K562 (cell line): ENCODE data around the gene CFD. TPM values are rescaled to one million over a fixed set of nuclear protein-coding genes. Genes with fewer than 3 reads are reported as not detected.
A peak's percentile ranks its signal among the peaks of the same experiment; 100 is the strongest.

ENCODE experiments used
- BCL6 ChIP-seq: fragments of 250-450 bp; sonication (Bioruptor Pico); IDR thresholded peaks from 2 replicates; pipeline ENCODE4 v1.4.0; 2020
- CREBBP ChIP-seq: IDR thresholded peaks from one replicate; pipeline ENCODE4 v1.6.1; 2012; ENCODE audit warnings: low read depth, mild to moderate bottlenecking, control low read depth, inconsistent platforms, low read length
- HIVEP1 ChIP-seq: fragments of 250-450 bp; sonication (Bioruptor Pico); IDR thresholded peaks from 2 replicates; pipeline ENCODE4 v1.4.0; 2020; ENCODE audit warnings: mild to moderate bottlenecking
- KDM5B ChIP-seq: fragments of 200-600 bp; sonication (generic); IDR thresholded peaks from 2 replicates; pipeline ENCODE4 v1.6.1; 2012; ENCODE audit warnings: low read depth, mild to moderate bottlenecking, moderate library complexity, low read length, control low read depth, inconsistent platforms; ENCODE audit not compliant: insufficient replicate concordance
- MEF2A ChIP-seq: IDR thresholded peaks from 2 replicates; pipeline ENCODE4 v1.6.1; 2011; ENCODE audit warnings: low read depth, mild to moderate bottlenecking, low read length, moderate library complexity; ENCODE audit not compliant: control insufficient read depth
- MEF2D ChIP-seq: conservative IDR thresholded peaks from 2 replicates; pipeline ENCODE4 v1.6.1; 2016; ENCODE audit warnings: low read depth, missing genetic modification characterization, missing compliant biosample characterization
- MYBL2 ChIP-seq, 2 experiments: fragments of 450-650 bp in 1 of 2; sonication (generic) in 1 of 2; formaldehyde crosslinking in 1 of 2; IDR thresholded peaks; 2 replicates each; pipeline versions ENCODE4 v1.6.1 to v1.8.1; 2017 to 2022; ENCODE audit warnings: borderline replicate concordance in 1 of 2, inconsistent platforms in 1 of 2, low read depth in 1 of 2, mild to moderate bottlenecking in 1 of 2, missing genetic modification reagents in 1 of 2, moderate library complexity in 1 of 2
- NFE2L1 ChIP-seq: fragments of 450-650 bp; IDR thresholded peaks from 2 replicates; pipeline ENCODE4 v1.6.1; 2016; ENCODE audit warnings: missing genetic modification characterization, low read depth, mild to moderate bottlenecking, missing compliant biosample characterization, moderate library complexity, borderline replicate concordance
- SIN3A ChIP-seq, 2 experiments: fragments of 150-350 bp in 1 of 2; IDR thresholded peaks; 2 replicates each; pipeline ENCODE4 v1.6.1; 2011 to 2016; ENCODE audit warnings: borderline replicate concordance in 2 of 2, low read depth in 2 of 2, low read length in 2 of 2, mild to moderate bottlenecking in 2 of 2, moderate library complexity in 2 of 2; ENCODE audit not compliant: control insufficient read depth in 1 of 2
- TAF9B ChIP-seq: fragments of 450-650 bp; IDR thresholded peaks from 2 replicates; pipeline ENCODE4 v1.6.1; 2018; ENCODE audit warnings: mild to moderate bottlenecking; ENCODE audit not compliant: partially characterized antibody
- TARDBP ChIP-seq: fragments of 450-650 bp; IDR thresholded peaks from 2 replicates; pipeline ENCODE4 v1.6.1; 2016
- XRCC3 ChIP-seq: fragments of 450-650 bp; IDR thresholded peaks from 2 replicates; pipeline ENCODE4 v1.6.1; 2017; ENCODE audit warnings: mild to moderate bottlenecking, moderate library complexity
- ZNF354B ChIP-seq: fragments of 250-450 bp; sonication (Bioruptor Pico); IDR thresholded peaks from 2 replicates; pipeline ENCODE4 v1.4.0; 2020
- ZNF785 ChIP-seq: fragments of 250-450 bp; sonication (Bioruptor Pico); IDR thresholded peaks from 2 replicates; pipeline ENCODE4 v1.4.0; 2020; ENCODE audit warnings: mild to moderate bottlenecking
- polyA plus RNA-seq, 8 experiments: library from polyadenylated mRNA; depleted of rRNA in 4 of 8; stranded (reverse) in 5 of 8; unstranded in 3 of 8; fragments of >200 nt; fragmentation: Nextera tagmentation in 2 of 8; fragmentation: Illumina TruSeq in 1 of 8; extraction: Ambion mirVana in 2 of 8; extraction: Trizol in 1 of 8; gene quantifications; 2 replicates each; pipeline versions ENCODE4 v1.2.1 to v1.2.3, GENCODE V29; 2011 to 2014; ENCODE audit warnings: inconsistent platforms in 1 of 8, missing spikeins in 1 of 8
- total RNA-seq, 7 experiments: library from RNA; depleted of rRNA in 6 of 7; stranded (reverse); fragments of >200 nt in 6 of 7; fragmentation: Illumina TruSeq in 2 of 7; extraction: Trizol in 2 of 7; gene quantifications; 2 replicates each; pipeline versions ENCODE4 v1.2.1 to v1.2.3, GENCODE V29; 2011 to 2021; ENCODE audit warnings: low replicate concordance in 1 of 7
- TF ChIP-seq, protein P1 (sequence below): IDR thresholded peaks from 3 replicates; pipeline ENCODE4 v1.6.1; 2011; ENCODE audit warnings: borderline replicate concordance, mild to moderate bottlenecking; ENCODE audit not compliant: insufficient read length, insufficient read depth
- TF ChIP-seq, protein P2 (sequence below), 3 experiments: fragments of 200-800 bp in 1 of 3; fragments of 250-450 bp in 1 of 3; fragments of 450-650 bp in 1 of 3; sonication (Bioruptor Pico) in 1 of 3; sonication (Bioruptor generic) in 1 of 3; formaldehyde crosslinking in 1 of 3; IDR thresholded peaks; 2 replicates each; pipeline versions ENCODE4 v1.6.1 to v1.8.0; 2016 to 2022; ENCODE audit warnings: mild to moderate bottlenecking in 2 of 3, missing genetic modification characterization in 2 of 3, missing compliant biosample characterization in 1 of 3, moderate library complexity in 1 of 3
- TF ChIP-seq, protein P3 (sequence below): fragments of 200-400 bp; formaldehyde crosslinking; IDR thresholded peaks from 2 replicates; pipeline ENCODE4 v1.6.1; 2017; ENCODE audit warnings: mild to moderate bottlenecking, low read depth, low read length, moderate library complexity
- TF ChIP-seq, protein P4 (sequence below): sonication (generic); formaldehyde crosslinking; IDR thresholded peaks from 2 replicates; pipeline ENCODE4 v1.8.1; 2023; ENCODE audit warnings: mild to moderate bottlenecking, missing genetic modification reagents

Gene CFD
- total and polyA plus RNA-seq, 9 of the 15 experiments (the other 6 are each of a cell fraction or from before 2014, with no cell fraction given): 0.52 to 59.4 (median 7.6) TPM

DNA sequence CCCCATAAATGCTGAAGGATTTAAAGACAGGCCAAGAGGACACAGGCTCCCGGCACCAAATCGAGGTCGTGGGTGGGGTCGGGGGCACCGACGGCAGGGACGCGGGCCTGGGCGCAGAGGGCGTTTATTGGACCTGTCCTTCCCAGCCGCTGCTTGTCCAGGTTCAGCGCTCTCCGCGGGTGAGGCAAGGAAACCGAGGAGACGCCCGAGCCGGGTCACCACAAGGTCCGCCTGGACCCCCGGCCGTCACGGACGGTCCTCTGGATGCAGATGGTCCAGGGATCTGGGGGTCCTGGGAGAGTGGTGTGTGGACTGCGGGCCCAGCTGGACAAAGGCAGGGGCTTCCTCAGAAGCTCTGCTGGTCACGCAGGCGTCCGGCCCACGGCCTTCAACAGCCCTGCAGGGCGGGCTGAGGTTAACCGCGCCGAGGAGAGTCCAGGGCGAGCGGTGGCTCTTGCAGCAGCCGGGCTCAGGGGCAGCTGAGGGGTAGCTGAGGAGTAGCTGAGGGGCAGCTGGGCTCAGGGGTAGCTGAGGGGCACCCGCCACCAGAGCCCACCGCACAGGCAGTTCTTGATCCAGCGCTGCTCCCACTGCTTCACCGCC is 8.5 kb downstream of the CFD start (continued):
- no peak for TF ChIP-seq CREBBP
- TF ChIP-seq, protein P1, sequence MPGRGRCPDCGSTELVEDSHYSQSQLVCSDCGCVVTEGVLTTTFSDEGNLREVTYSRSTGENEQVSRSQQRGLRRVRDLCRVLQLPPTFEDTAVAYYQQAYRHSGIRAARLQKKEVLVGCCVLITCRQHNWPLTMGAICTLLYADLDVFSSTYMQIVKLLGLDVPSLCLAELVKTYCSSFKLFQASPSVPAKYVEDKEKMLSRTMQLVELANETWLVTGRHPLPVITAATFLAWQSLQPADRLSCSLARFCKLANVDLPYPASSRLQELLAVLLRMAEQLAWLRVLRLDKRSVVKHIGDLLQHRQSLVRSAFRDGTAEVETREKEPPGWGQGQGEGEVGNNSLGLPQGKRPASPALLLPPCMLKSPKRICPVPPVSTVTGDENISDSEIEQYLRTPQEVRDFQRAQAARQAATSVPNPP: no peak
- no peak for TF ChIP-seq ZNF785
- no peak for TF ChIP-seq XRCC3
- TF ChIP-seq ZNF354B: no peak
- no peak for TF ChIP-seq BCL6 (CRISPR knock-in tag)
- no peak for TF ChIP-seq MEF2A
- no peak for TF ChIP-seq KDM5B
- no peak for TF ChIP-seq TARDBP
- TF ChIP-seq SIN3A (IDR thresholded peaks at IDR 0.05; ENCODE audit: borderline replicate concordance in 2 of 2, control insufficient read depth in 1 of 2, low read depth in 2 of 2, low read length in 2 of 2): 0 out of 4 replicates have a peak, but pooled peaks of 1 of the 2 experiments have one; percentile 24
- no peak for TF ChIP-seq NFE2L1 (tag)
- TF ChIP-seq TAF9B: no peak
- TF ChIP-seq, protein P2, sequence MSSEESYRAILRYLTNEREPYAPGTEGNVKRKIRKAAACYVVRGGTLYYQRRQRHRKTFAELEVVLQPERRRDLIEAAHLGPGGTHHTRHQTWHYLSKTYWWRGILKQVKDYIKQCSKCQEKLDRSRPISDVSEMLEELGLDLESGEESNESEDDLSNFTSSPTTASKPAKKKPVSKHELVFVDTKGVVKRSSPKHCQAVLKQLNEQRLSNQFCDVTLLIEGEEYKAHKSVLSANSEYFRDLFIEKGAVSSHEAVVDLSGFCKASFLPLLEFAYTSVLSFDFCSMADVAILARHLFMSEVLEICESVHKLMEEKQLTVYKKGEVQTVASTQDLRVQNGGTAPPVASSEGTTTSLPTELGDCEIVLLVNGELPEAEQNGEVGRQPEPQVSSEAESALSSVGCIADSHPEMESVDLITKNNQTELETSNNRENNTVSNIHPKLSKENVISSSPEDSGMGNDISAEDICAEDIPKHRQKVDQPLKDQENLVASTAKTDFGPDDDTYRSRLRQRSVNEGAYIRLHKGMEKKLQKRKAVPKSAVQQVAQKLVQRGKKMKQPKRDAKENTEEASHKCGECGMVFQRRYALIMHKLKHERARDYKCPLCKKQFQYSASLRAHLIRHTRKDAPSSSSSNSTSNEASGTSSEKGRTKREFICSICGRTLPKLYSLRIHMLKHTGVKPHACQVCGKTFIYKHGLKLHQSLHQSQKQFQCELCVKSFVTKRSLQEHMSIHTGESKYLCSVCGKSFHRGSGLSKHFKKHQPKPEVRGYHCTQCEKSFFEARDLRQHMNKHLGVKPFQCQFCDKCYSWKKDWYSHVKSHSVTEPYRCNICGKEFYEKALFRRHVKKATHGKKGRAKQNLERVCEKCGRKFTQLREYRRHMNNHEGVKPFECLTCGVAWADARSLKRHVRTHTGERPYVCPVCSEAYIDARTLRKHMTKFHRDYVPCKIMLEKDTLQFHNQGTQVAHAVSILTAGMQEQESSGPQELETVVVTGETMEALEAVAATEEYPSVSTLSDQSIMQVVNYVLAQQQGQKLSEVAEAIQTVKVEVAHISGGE (CRISPR knock-in tag; IDR thresholded peaks at IDR 0.05): no peak
- no peak for TF ChIP-seq HIVEP1
- TF ChIP-seq MEF2D (tag): no peak
- TF ChIP-seq MYBL2 (IDR thresholded peaks at IDR 0.05; ENCODE audit: low read depth): no peak
- TF ChIP-seq MYBL2 (CRISPR knock-in tag; IDR thresholded peaks at IDR 0.05; ENCODE audit: borderline replicate concordance): no peak
- TF ChIP-seq, protein P3, sequence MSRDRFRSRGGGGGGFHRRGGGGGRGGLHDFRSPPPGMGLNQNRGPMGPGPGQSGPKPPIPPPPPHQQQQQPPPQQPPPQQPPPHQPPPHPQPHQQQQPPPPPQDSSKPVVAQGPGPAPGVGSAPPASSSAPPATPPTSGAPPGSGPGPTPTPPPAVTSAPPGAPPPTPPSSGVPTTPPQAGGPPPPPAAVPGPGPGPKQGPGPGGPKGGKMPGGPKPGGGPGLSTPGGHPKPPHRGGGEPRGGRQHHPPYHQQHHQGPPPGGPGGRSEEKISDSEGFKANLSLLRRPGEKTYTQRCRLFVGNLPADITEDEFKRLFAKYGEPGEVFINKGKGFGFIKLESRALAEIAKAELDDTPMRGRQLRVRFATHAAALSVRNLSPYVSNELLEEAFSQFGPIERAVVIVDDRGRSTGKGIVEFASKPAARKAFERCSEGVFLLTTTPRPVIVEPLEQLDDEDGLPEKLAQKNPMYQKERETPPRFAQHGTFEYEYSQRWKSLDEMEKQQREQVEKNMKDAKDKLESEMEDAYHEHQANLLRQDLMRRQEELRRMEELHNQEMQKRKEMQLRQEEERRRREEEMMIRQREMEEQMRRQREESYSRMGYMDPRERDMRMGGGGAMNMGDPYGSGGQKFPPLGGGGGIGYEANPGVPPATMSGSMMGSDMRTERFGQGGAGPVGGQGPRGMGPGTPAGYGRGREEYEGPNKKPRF: no peak
- TF ChIP-seq, protein P4, sequence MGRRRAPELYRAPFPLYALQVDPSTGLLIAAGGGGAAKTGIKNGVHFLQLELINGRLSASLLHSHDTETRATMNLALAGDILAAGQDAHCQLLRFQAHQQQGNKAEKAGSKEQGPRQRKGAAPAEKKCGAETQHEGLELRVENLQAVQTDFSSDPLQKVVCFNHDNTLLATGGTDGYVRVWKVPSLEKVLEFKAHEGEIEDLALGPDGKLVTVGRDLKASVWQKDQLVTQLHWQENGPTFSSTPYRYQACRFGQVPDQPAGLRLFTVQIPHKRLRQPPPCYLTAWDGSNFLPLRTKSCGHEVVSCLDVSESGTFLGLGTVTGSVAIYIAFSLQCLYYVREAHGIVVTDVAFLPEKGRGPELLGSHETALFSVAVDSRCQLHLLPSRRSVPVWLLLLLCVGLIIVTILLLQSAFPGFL (CRISPR knock-in tag): no peak
